B cell (primary cell): Measurements from ENCODE around the gene SMARCA4. TPM values are rescaled to one million over a fixed set of nuclear protein-coding genes. Genes with fewer than 3 reads are reported as not detected.

Source experiments
- ATAC-seq: fragments of 200-7000 bp; cut with Tn5 transposase; one replicate; pipeline ENCODE4 v1.10.0; 2021; ENCODE audit warnings: low read depth, mild to moderate bottlenecking, moderate number of reproducible peaks, moderate library complexity
- CTCF ChIA-PET: fragments of 350-600 bp; sonication (Branson Sonifier 250); formaldehyde crosslinking; loops from one replicate; lab custom pipeline; 2021; ENCODE audit warnings: antibody characterized with exemption, inconsistent platforms; lab: Charles Lee
- POLR2A ChIA-PET: fragments of 350-600 bp; sonication (Branson Sonifier 250); formaldehyde crosslinking; loops from one replicate; lab custom pipeline; 2021; ENCODE audit warnings: antibody characterized with exemption; lab: Charles Lee
- DNase-seq: peaks from one replicate; pipeline ENCODE4 v3.0.0; 2013
- H2AFZ ChIP-seq: 2 replicates; pipeline ENCODE4 v1.6.1; 2012; ENCODE audit warnings: mild to moderate bottlenecking, low read depth, low read length; ENCODE audit not compliant: insufficient read depth, poor library complexity, severe bottlenecking
- H3K27ac ChIP-seq, 2 donors: 1 replicate in 1 of 2; 2 replicates in 1 of 2; pipeline ENCODE4 v1.5.1; 2012 to 2013; ENCODE audit warnings: low read length in 2 of 2, mild to moderate bottlenecking in 2 of 2, moderate library complexity in 1 of 2
- H3K27me3 ChIP-seq, 4 experiments: fragments of 200-600 bp in 1 of 4; sonication (generic) in 1 of 4; replicated peaks in 1 of 4; 1 replicate in 2 of 4; 2 replicates in 2 of 4; pipeline versions ENCODE4 v1.6.1 to v1.7.0; 2013 to 2016; ENCODE audit warnings: low read length in 3 of 4, mild to moderate bottlenecking in 2 of 4, mixed read lengths in 1 of 4, moderate library complexity in 1 of 4; ENCODE audit not compliant: insufficient read depth in 4 of 4, control insufficient read depth in 3 of 4; ENCODE audit errors: control extremely low read depth in 1 of 4
- H3K36me3 ChIP-seq, 2 experiments: replicated peaks in 1 of 2; 1 replicate in 1 of 2; 2 replicates in 1 of 2; pipeline versions ENCODE4 v1.6.1 to v1.7.1; 2013; ENCODE audit warnings: low read length in 1 of 2; ENCODE audit not compliant: insufficient read depth in 2 of 2, control insufficient read depth in 1 of 2; ENCODE audit errors: control extremely low read depth in 1 of 2, extremely low read depth in 1 of 2
- H3K4me1 ChIP-seq, 2 donors: fragments of 200-600 bp in 1 of 2; sonication (generic) in 1 of 2; 1 replicate in 1 of 2; 2 replicates in 1 of 2; pipeline versions ENCODE4 v1.5.1 to v1.6.1; 2013 to 2017; ENCODE audit warnings: low read length in 2 of 2; ENCODE audit not compliant: control insufficient read depth in 2 of 2, insufficient read depth in 2 of 2
- H3K4me2 ChIP-seq: replicated peaks from 2 replicates; pipeline ENCODE3; 2012; ENCODE audit warnings: mild to moderate bottlenecking, low read depth, low read length; ENCODE audit not compliant: poor library complexity, severe bottlenecking
- H3K4me3 ChIP-seq, 5 experiments: fragments of 200-600 bp in 1 of 5; sonication (generic) in 1 of 5; 1 replicate in 3 of 5; 2 replicates in 2 of 5; pipeline versions ENCODE4 v1.5.1 to v1.7.0; 2011 to 2016; ENCODE audit warnings: low read length in 4 of 5, mild to moderate bottlenecking in 4 of 5, low read depth in 2 of 5, control low read depth in 1 of 5, moderate library complexity in 1 of 5; ENCODE audit not compliant: insufficient read depth in 1 of 5; ENCODE audit errors: control extremely low read depth in 1 of 5, extremely low read depth in 1 of 5
- H3K79me2 ChIP-seq: fragments of 200-600 bp; sonication (generic); one replicate; pipeline ENCODE4 v1.6.0; 2016; ENCODE audit warnings: low read length; ENCODE audit not compliant: control insufficient read depth, insufficient read depth
- H3K9ac ChIP-seq: fragments of 200-600 bp; sonication (generic); 2 replicates; pipeline ENCODE4 v1.6.1; 2017; ENCODE audit warnings: mild to moderate bottlenecking, low read length, moderate library complexity
- H3K9me3 ChIP-seq, 3 donors: one replicate each; pipeline versions ENCODE4 v1.6.1 to v1.7.1; 2013; ENCODE audit warnings: low read length in 2 of 3; ENCODE audit not compliant: control insufficient read depth in 2 of 3, insufficient read depth in 1 of 3; ENCODE audit errors: control extremely low read depth in 1 of 3
- H4K20me1 ChIP-seq: 2 replicates; pipeline ENCODE4 v1.6.0; 2012; ENCODE audit warnings: mild to moderate bottlenecking, low read length; ENCODE audit not compliant: insufficient read depth, control insufficient read depth, poor library complexity, severe bottlenecking
- H3K27ac Mint-ChIP-seq: one replicate; pipeline ENCODE4 v1.8.0; 2021; ENCODE audit warnings: mixed read lengths
- H3K27me3 Mint-ChIP-seq: one replicate; pipeline ENCODE4 v1.8.0; 2021; ENCODE audit warnings: mixed read lengths
- H3K4me1 Mint-ChIP-seq: one replicate; pipeline ENCODE4 v1.8.0; 2021; ENCODE audit warnings: mixed read lengths
- H3K4me3 Mint-ChIP-seq: one replicate; pipeline ENCODE4 v1.8.0; 2021; ENCODE audit warnings: mixed read lengths
- H3K9me3 Mint-ChIP-seq: one replicate; pipeline ENCODE4 v1.8.0; 2022; ENCODE audit warnings: mixed read lengths; ENCODE audit not compliant: insufficient read depth
- EZH2 ChIP-seq: IDR thresholded peaks from 2 replicates; pipeline ENCODE4 v1.6.1; 2012; ENCODE audit warnings: borderline replicate concordance, low read depth, mild to moderate bottlenecking, moderate library complexity, low read length; ENCODE audit not compliant: insufficient read depth, poor library complexity, severe bottlenecking
- WGBS: methylation state at CpG from one replicate; pipeline ENCODE4 v1.1.5; 2013; ENCODE audit warnings: missing lambda C conversion rate; ENCODE audit not compliant: insufficient coverage; 5-methylcytosine and 5-hydroxymethylcytosine counted together
- intact Hi-C: fragments of 100-400 bp; cut with micrococcal nuclease; formaldehyde crosslinking; loops from one replicate; pipeline ENCODE4 v1.10.0; 2022
- polyA plus RNA-seq: library from polyadenylated mRNA; depleted of rRNA; stranded (reverse); fragments of >200 nt; gene quantifications from 2 replicates; pipeline ENCODE4 v1.2.3, GENCODE V29; 2012
- total RNA-seq, 2 donors: library from RNA; stranded (reverse); fragments of 120-200 nt in 1 of 2; gene quantifications; 1 replicate in 1 of 2; 2 replicates in 1 of 2; pipeline versions ENCODE4 v1.2.3 to v1.2.4, GENCODE V29; 2013 to 2022
- TF ChIP-seq, protein P1 (sequence below): fragments of 200-600 bp; IDR thresholded peaks from one replicate; pipeline ENCODE4 v1.8.0; 2022; ENCODE audit warnings: antibody characterized with exemption, mild to moderate bottlenecking

SMARCA4 gene
- total and polyA plus RNA-seq, 2 donors (not counting 1 experiment from before 2014, with no cell fraction given) = 49.7 to 82.3 TPM

DNA sequence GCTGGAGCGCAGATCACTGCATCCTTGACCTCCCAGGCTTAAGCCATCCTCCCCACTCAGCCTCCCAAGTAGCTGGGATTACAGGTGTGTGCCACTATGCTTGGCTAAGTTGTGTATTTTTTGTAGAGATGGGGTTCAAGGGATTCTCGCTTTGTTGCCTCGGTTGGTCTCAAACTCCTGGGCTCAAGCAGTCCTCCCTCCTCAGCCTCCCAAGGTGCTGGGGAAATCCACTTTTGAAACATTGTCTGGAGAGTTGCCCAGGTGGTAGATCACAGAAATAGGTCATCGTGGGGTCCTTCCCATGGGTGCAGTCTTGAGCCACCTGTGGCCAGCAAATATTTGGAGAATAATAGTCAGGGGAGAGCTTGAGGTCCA, 133.7 kb downstream of the SMARCA4 start:
- 60% methylated on average over 1 of the region's 4 CpGs for WGBS
- ChIA-PET CTCF (interaction anchor here (0.7 to 3.1 kb wide), 4 partner anchors 36 to 58 kb away, joined by 3 to 14 read pairs (median 4); no protein-coding TSS in a partner anchor), POLR2A (interaction anchor here (0.6 kb wide), 1 partner anchor 448 kb away, joined by 3 read pairs; no protein-coding TSS in a partner anchor)
- peaks cover 54 to 70% of the 10 kb centered on the region in 2 donors for H3K4me1 ChIP-seq
- H3K27me3 Mint-ChIP-seq = peaks cover 22% of the 10 kb centered on the region
- peak overlapping the region; percentile 32 for H3K4me3 Mint-ChIP-seq
- peak overlapping the region in 1 of 5 experiments; percentile 23 for H3K4me3 ChIP-seq
- intact Hi-C loops = loop anchor here (2.0 kb wide), 1 partner anchor 46 kb away; no protein-coding TSS in a partner anchor
- H3K4me2 ChIP-seq = peak overlapping the region; percentile 54
- no peaks in the 10 kb centered on the region for H3K36me3 ChIP-seq
- H4K20me1 ChIP-seq = no peaks in the 10 kb centered on the region
- no peak overlapping the region for H3K27ac Mint-ChIP-seq
- no peak for DNase-seq
- H2AFZ ChIP-seq = no peak overlapping the region
- TF ChIP-seq, protein P1, sequence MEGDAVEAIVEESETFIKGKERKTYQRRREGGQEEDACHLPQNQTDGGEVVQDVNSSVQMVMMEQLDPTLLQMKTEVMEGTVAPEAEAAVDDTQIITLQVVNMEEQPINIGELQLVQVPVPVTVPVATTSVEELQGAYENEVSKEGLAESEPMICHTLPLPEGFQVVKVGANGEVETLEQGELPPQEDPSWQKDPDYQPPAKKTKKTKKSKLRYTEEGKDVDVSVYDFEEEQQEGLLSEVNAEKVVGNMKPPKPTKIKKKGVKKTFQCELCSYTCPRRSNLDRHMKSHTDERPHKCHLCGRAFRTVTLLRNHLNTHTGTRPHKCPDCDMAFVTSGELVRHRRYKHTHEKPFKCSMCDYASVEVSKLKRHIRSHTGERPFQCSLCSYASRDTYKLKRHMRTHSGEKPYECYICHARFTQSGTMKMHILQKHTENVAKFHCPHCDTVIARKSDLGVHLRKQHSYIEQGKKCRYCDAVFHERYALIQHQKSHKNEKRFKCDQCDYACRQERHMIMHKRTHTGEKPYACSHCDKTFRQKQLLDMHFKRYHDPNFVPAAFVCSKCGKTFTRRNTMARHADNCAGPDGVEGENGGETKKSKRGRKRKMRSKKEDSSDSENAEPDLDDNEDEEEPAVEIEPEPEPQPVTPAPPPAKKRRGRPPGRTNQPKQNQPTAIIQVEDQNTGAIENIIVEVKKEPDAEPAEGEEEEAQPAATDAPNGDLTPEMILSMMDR = no peak
- TF ChIP-seq EZH2 = no peak
- peaks cover 2% of the 10 kb centered on the region for H3K9me3 Mint-ChIP-seq
- H3K4me1 Mint-ChIP-seq = peaks cover 38% of the 10 kb centered on the region
- H3K9ac ChIP-seq = no peak overlapping the region
- H3K9me3 ChIP-seq = peaks cover 0 to 77% (median 33%) of the 10 kb centered on the region in 3 donors
- peaks cover 11% of the 10 kb centered on the region for H3K79me2 ChIP-seq
- H3K27ac ChIP-seq = no peak overlapping the region
- no peak for ATAC-seq
- peaks cover 0 to 62% (median 21%) of the 10 kb centered on the region in 4 experiments for H3K27me3 ChIP-seq

DNA sequence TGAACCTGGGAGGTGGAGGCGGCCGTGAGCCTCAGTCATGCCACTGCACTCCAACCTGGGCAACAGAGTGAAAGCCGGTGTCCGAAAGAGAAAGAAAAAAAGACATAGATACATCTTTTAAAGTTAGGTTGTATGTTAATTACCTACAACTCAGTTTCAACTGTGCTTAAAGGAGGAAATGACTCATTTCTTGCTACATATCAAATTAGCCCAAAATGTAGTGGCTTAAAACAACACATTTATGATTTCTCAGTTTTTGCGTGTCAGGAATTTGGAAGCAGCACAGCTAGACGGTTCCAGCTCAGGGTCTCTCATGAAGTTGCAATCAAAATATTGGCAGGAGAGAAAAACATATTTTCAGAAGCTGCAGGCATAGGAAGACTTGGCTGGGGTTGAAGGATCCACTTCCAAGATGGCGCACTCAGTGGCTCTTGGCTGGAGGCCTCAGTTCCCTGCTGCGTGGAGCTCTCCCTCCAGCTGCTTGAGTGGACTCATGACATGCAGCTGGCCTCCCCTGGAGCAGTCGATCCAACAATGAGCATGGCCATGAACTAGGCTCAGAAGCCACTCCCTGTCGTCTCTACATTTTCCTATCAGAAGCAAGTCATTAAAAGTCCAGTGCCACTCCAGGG, 135.5 kb downstream of the SMARCA4 start:
- Histone ChIP-seq H2AFZ (no peak overlapping the region), H3K4me2 (peak overlapping the region; percentile 54), H3K27me3 (peaks cover 0 to 44% (median 13%) of the 10 kb centered on the region in 4 experiments), H4K20me1 (no peaks in the 10 kb centered on the region), H3K9me3 (peaks cover 0 to 67% (median 25%) of the 10 kb centered on the region in 3 donors), H3K27ac (no peak overlapping the region), H3K79me2 (peaks cover 11% of the 10 kb centered on the region), H3K4me3 (no peak overlapping the region), H3K9ac (no peak overlapping the region), H3K36me3 (peaks cover 0 to 2% of the 10 kb centered on the region in 2 experiments), H3K4me1 (peaks cover 41 to 52% of the 10 kb centered on the region in 2 donors)
- peaks cover 19% of the 10 kb centered on the region for H3K27me3 Mint-ChIP-seq
- POLR2A ChIA-PET = no interaction called here
- H3K4me1 Mint-ChIP-seq = peaks cover 30% of the 10 kb centered on the region
- TF ChIP-seq, protein P1 = no peak
- TF ChIP-seq EZH2 = no peak
- peaks cover 2% of the 10 kb centered on the region for H3K9me3 Mint-ChIP-seq
- DNase-seq = peak; percentile 41
- peak overlapping the region; percentile 12 for H3K4me3 Mint-ChIP-seq
- no peak overlapping the region for H3K27ac Mint-ChIP-seq
- WGBS = 78% methylated on average over 7 of the region's 10 CpGs
- intact Hi-C loops = loop anchor here (2.0 kb wide), 1 partner anchor 34 kb away; no protein-coding TSS in a partner anchor
- CTCF ChIA-PET = interaction anchor here (1.1 to 2.2 kb wide), 4 partner anchors 30 to 61 kb away, joined by 3 to 7 read pairs (median 3); no protein-coding TSS in a partner anchor
- peak; percentile 22 for ATAC-seq
